Keratinocyte (primary cell): ENCODE results near the gene CDKAL1. TPM values are rescaled to one million over a fixed set of nuclear protein-coding genes. Genes with fewer than 3 reads are reported as not detected.

Experiments
- DNase-seq: peaks from one replicate; pipeline ENCODE4 v3.0.0-alpha.2; 2011; ENCODE audit warnings: low read depth, missing footprints, low spot score
- FAIRE-seq: peaks from 2 replicates; lab custom pipeline; 2011; peaks lifted over from hg19 to GRCh38; lab: Jason Lieb, UNC
- H2AFZ ChIP-seq: 2 replicates; pipeline ENCODE4 v1.6.0; 2012; ENCODE audit warnings: low read length, control low read depth, inconsistent platforms; ENCODE audit not compliant: control insufficient read depth
- H3K27ac ChIP-seq: 2 replicates; pipeline ENCODE4 v1.5.1; 2011; ENCODE audit warnings: low read length; ENCODE audit not compliant: control insufficient read depth, insufficient read depth
- H3K27me3 ChIP-seq: 3 replicates; pipeline ENCODE4 v1.6.0; 2011; ENCODE audit warnings: low read length; ENCODE audit not compliant: control insufficient read depth, insufficient read depth; ENCODE audit errors: extremely low read depth
- H3K36me3 ChIP-seq, 2 experiments: 2 replicates in 1 of 2; 3 replicates in 1 of 2; pipeline ENCODE4 v1.5.1; 2011; ENCODE audit warnings: low read length in 2 of 2, mild to moderate bottlenecking in 1 of 2; ENCODE audit not compliant: control insufficient read depth in 2 of 2, insufficient read depth in 2 of 2; ENCODE audit errors: extremely low read depth in 1 of 2
- H3K4me1 ChIP-seq: 3 replicates; pipeline ENCODE4 v1.5.1; 2011; ENCODE audit warnings: low read length; ENCODE audit not compliant: control insufficient read depth, insufficient read depth; ENCODE audit errors: extremely low read depth
- H3K4me2 ChIP-seq: 3 replicates; pipeline ENCODE4 v1.6.0; 2011; ENCODE audit warnings: low read depth, low read length; ENCODE audit not compliant: control insufficient read depth, insufficient read depth; ENCODE audit errors: extremely low read depth
- H3K4me3 ChIP-seq, 3 experiments: fragments of 200-600 bp in 1 of 3; sonication (generic) in 1 of 3; 2 replicates in 2 of 3; 3 replicates in 1 of 3; pipeline ENCODE4 v1.5.1; 2011 to 2016; ENCODE audit warnings: low read length in 3 of 3, mild to moderate bottlenecking in 3 of 3, control low read depth in 2 of 3, inconsistent platforms in 1 of 3, low read depth in 1 of 3, mixed read lengths in 1 of 3, mixed run types in 1 of 3, moderate library complexity in 1 of 3; ENCODE audit not compliant: control insufficient read depth in 2 of 3, insufficient read depth in 2 of 3; ENCODE audit errors: extremely low read depth in 1 of 3
- H3K79me2 ChIP-seq: 2 replicates; pipeline ENCODE4 v1.6.0; 2012; ENCODE audit warnings: low read length; ENCODE audit not compliant: control insufficient read depth, insufficient read depth
- H3K9ac ChIP-seq: 3 replicates; pipeline ENCODE4 v1.6.0; 2011; ENCODE audit warnings: low read length; ENCODE audit not compliant: control insufficient read depth, insufficient read depth; ENCODE audit errors: extremely low read depth
- H3K9me1 ChIP-seq: 3 replicates; pipeline ENCODE4 v1.6.0; 2011; ENCODE audit warnings: low read length; ENCODE audit not compliant: control insufficient read depth, insufficient read depth; ENCODE audit errors: extremely low read depth
- H3K9me3 ChIP-seq: 2 replicates; pipeline ENCODE4 v1.5.1; 2012; ENCODE audit warnings: low read depth, low read length; ENCODE audit not compliant: control insufficient read depth
- H4K20me1 ChIP-seq: 3 replicates; pipeline ENCODE4 v1.6.0; 2011; ENCODE audit warnings: low read length; ENCODE audit not compliant: control insufficient read depth, insufficient read depth; ENCODE audit errors: extremely low read depth
- CTCF ChIP-seq, 3 experiments: IDR thresholded peaks in 1 of 3; conservative IDR thresholded peaks in 1 of 3; optimal IDR thresholded peaks in 1 of 3; 2 replicates in 2 of 3; 3 replicates in 1 of 3; pipeline versions ENCODE3 to v1.5.1; 2011; ENCODE audit warnings: low read length in 3 of 3, mild to moderate bottlenecking in 3 of 3, moderate library complexity in 2 of 3, control low read depth in 1 of 3, inconsistent platforms in 1 of 3; ENCODE audit not compliant: insufficient read depth in 2 of 3; ENCODE audit errors: extremely low read depth in 1 of 3
- EZH2 ChIP-seq: IDR thresholded peaks from one replicate; pipeline ENCODE4 v1.6.1; 2012; ENCODE audit warnings: inconsistent platforms, mild to moderate bottlenecking, low read length, moderate library complexity
- dilution Hi-C: fragments of 300-500 bp; cut with MboI; formaldehyde crosslinking; loops from one replicate; pipeline ENCODE4 v1.7.0; 2020; ENCODE audit warnings: low sequenced_read_pairs; ENCODE audit not compliant: extremely low pct_ligation_motif_present
- polyA plus RNA-seq, 5 experiments: library from polyadenylated mRNA; depleted of rRNA in 3 of 5; stranded (reverse) in 3 of 5; stranded (forward) in 1 of 5; unstranded in 1 of 5; fragments of >200 nt; gene quantifications; 1 replicate in 1 of 5; 2 replicates in 3 of 5; 3 replicates in 1 of 5; pipeline versions ENCODE4 v1.2.1 to v1.2.3, GENCODE V29; 2011 to 2012; ENCODE audit warnings: missing spikeins in 2 of 5, low read depth in 1 of 5, low replicate concordance in 1 of 5

CDKAL1 gene
- polyA plus RNA-seq, 1 donor (not counting 4 experiments of a cell fraction or from before 2014, with no cell fraction given), result 5.6 TPM

- Histone ChIP-seq H3K4me3 (no peak overlapping the region), H3K79me2 (no peaks in the 10 kb centered on the region), H3K36me3 (no peaks in the 10 kb centered on the region), H3K27ac (no peak overlapping the region), H3K4me1 (peaks cover 13% of the 10 kb centered on the region), H3K4me2 (no peak overlapping the region), H3K9me3 (no peaks in the 10 kb centered on the region), H3K9ac (no peak overlapping the region), H3K9me1 (no peaks in the 10 kb centered on the region), H2AFZ (no peak overlapping the region), H3K27me3 (no peaks in the 10 kb centered on the region), H4K20me1 (no peaks in the 10 kb centered on the region)
- TF ChIP-seq EZH2 (no peak), CTCF (optimal IDR thresholded peaks at IDR 0.05 in 1 of 3, IDR thresholded peaks at IDR 0.05 in 1 of 3, conservative IDR thresholded peaks at IDR 0.05 in 1 of 3; ENCODE audit: extremely low read depth in 1 of 3, insufficient read depth in 2 of 3, low read length in 3 of 3) (no peak)
- dilution Hi-C loops, result no loop called here
- FAIRE-seq (no peak), DNase-seq (no peak)
Measured at GRCh38 chr6:20882014-20882413, 347.8 kb downstream of the CDKAL1 start.

- H3K4me3 ChIP-seq, result no peak overlapping the region
- TF ChIP-seq CTCF (optimal IDR thresholded peaks at IDR 0.05 in 1 of 3, IDR thresholded peaks at IDR 0.05 in 1 of 3, conservative IDR thresholded peaks at IDR 0.05 in 1 of 3; ENCODE audit: extremely low read depth in 1 of 3, insufficient read depth in 2 of 3, low read length in 3 of 3), result no peak
- TF ChIP-seq EZH2, result no peak
- H3K79me2 ChIP-seq, result no peaks in the 10 kb centered on the region
- H3K36me3 ChIP-seq, result no peaks in the 10 kb centered on the region
- no peak overlapping the region for H3K27ac ChIP-seq
- dilution Hi-C loops, result no loop called here
- no peaks in the 10 kb centered on the region for H3K9me1 ChIP-seq
- H3K9ac ChIP-seq, result no peak overlapping the region
- no peak overlapping the region for H3K4me2 ChIP-seq
- H2AFZ ChIP-seq, result no peak overlapping the region
- no peak for FAIRE-seq
- no peaks in the 10 kb centered on the region for H3K9me3 ChIP-seq
- no peaks in the 10 kb centered on the region for H4K20me1 ChIP-seq
- H3K27me3 ChIP-seq, result no peaks in the 10 kb centered on the region
- no peaks in the 10 kb centered on the region for H3K4me1 ChIP-seq
- no peak for DNase-seq
Measured at GRCh38 chr6:20885076-20885475, 350.8 kb downstream of the CDKAL1 start.
